ENCODE results near the gene JAM3. TPM values are rescaled to one million over a fixed set of nuclear protein-coding genes. Genes with fewer than 3 reads are reported as not detected.

Gene JAM3
- total and polyA plus RNA-seq, 2 donors (not counting 3 experiments of a cell fraction or from before 2014, with no cell fraction given): 78.8 to 137 TPM

DNA sequence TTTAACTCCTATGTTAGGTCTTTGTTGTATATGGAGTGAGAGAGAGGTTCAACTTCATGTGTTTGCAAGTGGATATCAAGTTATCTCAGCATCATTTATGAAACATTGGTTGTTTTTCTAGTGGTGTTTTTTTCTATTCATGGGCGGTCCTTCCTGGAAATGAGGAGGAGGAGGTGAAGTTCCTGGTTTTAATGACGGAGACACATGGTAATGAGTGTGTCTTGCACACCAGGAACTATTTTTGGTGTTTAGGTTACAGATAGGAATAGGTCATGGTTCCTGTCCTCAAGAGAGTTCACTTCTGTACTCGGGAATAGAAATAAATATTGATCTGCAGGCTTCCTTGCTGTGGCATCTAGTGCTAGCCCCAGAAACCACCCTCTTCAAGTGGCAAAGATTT is 74.9 kb downstream of the JAM3 start:
- Histone ChIP-seq H2AFZ (ENCODE audit: low read depth, low read length) (no peak overlapping the region), H3K4me1 (ENCODE audit: control insufficient read depth, extremely low read depth, insufficient read depth, low read length) (no peaks in the 10 kb centered on the region), H3K9me1 (replicated peaks; ENCODE audit: control insufficient read depth, extremely low read depth, insufficient read depth, low read length) (no peaks in the 10 kb centered on the region), H3K4me3 (replicated peaks in 1 of 3; ENCODE audit: insufficient read depth in 1 of 3, low read depth in 1 of 3, low read length in 3 of 3) (no peak overlapping the region), H3K36me3 (ENCODE audit: control insufficient read depth in 2 of 2, extremely low read depth in 1 of 2, insufficient read depth in 2 of 2, low read length in 2 of 2) (peaks cover 13 to 19% of the 10 kb centered on the region in 2 experiments), H3K27me3 (ENCODE audit: control insufficient read depth in 2 of 2, insufficient read depth in 2 of 2, low read length in 2 of 2) (no peaks in the 10 kb centered on the region), H3K9me3 (replicated peaks; ENCODE audit: control insufficient read depth, insufficient read depth, low read length) (no peaks in the 10 kb centered on the region), H3K27ac (ENCODE audit: insufficient read depth, low read depth, low read length) (no peak overlapping the region), H3K4me2 (ENCODE audit: insufficient read depth, low read length) (no peak overlapping the region), H3K9ac (replicated peaks; ENCODE audit: extremely low read depth, insufficient read depth, low read length) (no peak overlapping the region), H4K20me1 (replicated peaks; ENCODE audit: control insufficient read depth, extremely low read depth, insufficient read depth, low read length) (no peaks in the 10 kb centered on the region), H3K79me2 (ENCODE audit: control insufficient read depth, insufficient read depth, low read length) (no peaks in the 10 kb centered on the region)
- DNase-seq (ENCODE audit: low read depth, low spot score): no peak
- no peak for FAIRE-seq
- CTCF ChIA-PET: interaction anchor here (1.2 to 1.5 kb wide), 2 partner anchors 93 to 216 kb away, joined by 3 to 10 read pairs; no protein-coding TSS in a partner anchor
- POLR2A ChIA-PET: no interaction called here
- TF ChIP-seq, protein P1, sequence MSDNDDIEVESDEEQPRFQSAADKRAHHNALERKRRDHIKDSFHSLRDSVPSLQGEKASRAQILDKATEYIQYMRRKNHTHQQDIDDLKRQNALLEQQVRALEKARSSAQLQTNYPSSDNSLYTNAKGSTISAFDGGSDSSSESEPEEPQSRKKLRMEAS (IDR thresholded peaks at IDR 0.05; ENCODE audit: insufficient read depth, insufficient read length): no peak
- no peak for TF ChIP-seq POLR2A (IDR thresholded peaks at IDR 0.05; ENCODE audit: low read depth, low read length)
- TF ChIP-seq FOS (IDR thresholded peaks at IDR 0.05; ENCODE audit: borderline replicate concordance, insufficient read depth, low read length): no peak
- no peak for TF ChIP-seq GATA2 (IDR thresholded peaks at IDR 0.05; ENCODE audit: insufficient read depth, insufficient read length, low read depth, low read length)
- no peak for TF ChIP-seq JUN (IDR thresholded peaks at IDR 0.05; ENCODE audit: borderline replicate concordance, insufficient read depth, insufficient read length, low read depth)
- no peak for TF ChIP-seq EZH2 (IDR thresholded peaks at IDR 0.05; ENCODE audit: borderline replicate concordance, low read depth, low read length, severe bottlenecking)
- no peak for TF ChIP-seq MYC (IDR thresholded peaks at IDR 0.05; ENCODE audit: low read depth, low read length)
- TF ChIP-seq, protein P2, sequence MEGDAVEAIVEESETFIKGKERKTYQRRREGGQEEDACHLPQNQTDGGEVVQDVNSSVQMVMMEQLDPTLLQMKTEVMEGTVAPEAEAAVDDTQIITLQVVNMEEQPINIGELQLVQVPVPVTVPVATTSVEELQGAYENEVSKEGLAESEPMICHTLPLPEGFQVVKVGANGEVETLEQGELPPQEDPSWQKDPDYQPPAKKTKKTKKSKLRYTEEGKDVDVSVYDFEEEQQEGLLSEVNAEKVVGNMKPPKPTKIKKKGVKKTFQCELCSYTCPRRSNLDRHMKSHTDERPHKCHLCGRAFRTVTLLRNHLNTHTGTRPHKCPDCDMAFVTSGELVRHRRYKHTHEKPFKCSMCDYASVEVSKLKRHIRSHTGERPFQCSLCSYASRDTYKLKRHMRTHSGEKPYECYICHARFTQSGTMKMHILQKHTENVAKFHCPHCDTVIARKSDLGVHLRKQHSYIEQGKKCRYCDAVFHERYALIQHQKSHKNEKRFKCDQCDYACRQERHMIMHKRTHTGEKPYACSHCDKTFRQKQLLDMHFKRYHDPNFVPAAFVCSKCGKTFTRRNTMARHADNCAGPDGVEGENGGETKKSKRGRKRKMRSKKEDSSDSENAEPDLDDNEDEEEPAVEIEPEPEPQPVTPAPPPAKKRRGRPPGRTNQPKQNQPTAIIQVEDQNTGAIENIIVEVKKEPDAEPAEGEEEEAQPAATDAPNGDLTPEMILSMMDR (IDR thresholded peaks at IDR 0.05; ENCODE audit: extremely low read depth in 1 of 2, insufficient read depth in 1 of 2, low read depth in 1 of 2, low read length in 2 of 2): no peak
- no peak for TF ChIP-seq POLR2AphosphoS5 (IDR thresholded peaks at IDR 0.05; ENCODE audit: insufficient read depth, low read depth, low read length)
- dilution Hi-C loops (cut with MboI; ENCODE audit: extremely low pct_ligation_motif_present, low sequenced_read_pairs) (no loop called here), intact Hi-C loops (cut with micrococcal nuclease) (no loop called here)
- BruUV-seq (replicated peaks): no TSS peak
